Stimulated activated CD4-positive, alpha-beta T cell treated with anti-CD3 and anti-CD28 coated beads, Interleukin-15, amount 100 ng/mL, for 24 hours (primary cell): ENCODE data around the gene CEACAM19.
"Not testable (repeated sequence)": the region's sequence is repeated elsewhere in the genome, so short reads cannot be mapped to it uniquely, and the experiment has no call there.

Experiments used
- DNase-seq: peaks from one replicate; pipeline ENCODE4 v3.0.0-alpha.2; 2020

Gene CEACAM19

GRCh38 chr19:44671400-44671799 lies at the start of gene CEACAM19:
TSS of gene CEACAM19 (plus strand) at chr19:44671482. CDS start at chr19:44671932, 450 bp downstream.
- no peak for DNase-seq

- no peak for DNase-seq
Observed at GRCh38 chr19:44623080-44623479, 48.2 kb upstream of the CEACAM19 start.

GRCh38 chr19:44623626-44624025 lies 47.7 kb upstream of the CEACAM19 start:
- DNase-seq = no peak

GRCh38 chr19:44624840-44625354 lies 46.4 kb upstream of the CEACAM19 start:
- DNase-seq = no peak

- not testable (repeated sequence) for DNase-seq
Observed at GRCh38 chr19:44625637-44626036, 45.6 kb upstream of the CEACAM19 start.

GRCh38 chr19:44626048-44626624 lies 45.1 kb upstream of the CEACAM19 start:
- DNase-seq = no peak

GRCh38 chr19:44627631-44628030 lies 43.7 kb upstream of the CEACAM19 start:
- DNase-seq = no peak

- no peak for DNase-seq
Observed at GRCh38 chr19:44628793-44629192, 42.5 kb upstream of the CEACAM19 start.

- DNase-seq = not testable (repeated sequence)
Observed at GRCh38 chr19:44631611-44632010, 39.7 kb upstream of the CEACAM19 start.

GRCh38 chr19:44634058-44634457 lies 37.2 kb upstream of the CEACAM19 start:
- not testable (repeated sequence) for DNase-seq

- no peak for DNase-seq
Observed at GRCh38 chr19:44634785-44635184, 36.5 kb upstream of the CEACAM19 start.

GRCh38 chr19:44635581-44636438 lies 35.5 kb upstream of the CEACAM19 start:
- no peak for DNase-seq

GRCh38 chr19:44636439-44637389 lies 34.6 kb upstream of the CEACAM19 start:
- DNase-seq = no peak

- no peak for DNase-seq
Observed at GRCh38 chr19:44637390-44637764, 33.9 kb upstream of the CEACAM19 start.

- no peak for DNase-seq
Observed at GRCh38 chr19:44640518-44640917, 30.8 kb upstream of the CEACAM19 start.

- DNase-seq = no peak
Observed at GRCh38 chr19:44641501-44642265, 29.6 kb upstream of the CEACAM19 start.

GRCh38 chr19:44642377-44642776 lies 28.9 kb upstream of the CEACAM19 start:
- no peak for DNase-seq

- DNase-seq = peak; percentile 78
Observed at GRCh38 chr19:44643605-44644401, 27.5 kb upstream of the CEACAM19 start, which contains the start of gene PVR. TSS of gene PVR (plus strand) at chr19:44643910. CDS start at chr19:44644097, 187 bp downstream.

GRCh38 chr19:44644402-44645016 lies 26.8 kb upstream of the CEACAM19 start:
- DNase-seq = peak; percentile 31

GRCh38 chr19:44645407-44646048 lies 25.8 kb upstream of the CEACAM19 start:
- no peak for DNase-seq
